ENCODE data around the gene NCF2. TPM values are rescaled to one million over a fixed set of nuclear protein-coding genes. Genes with fewer than 3 reads are reported as not detected.

NCF2 gene
- polyA plus RNA-seq, 1 experiment, result 0.43 TPM

GRCh38 chr1:183552891-183553290 lies 37.4 kb downstream of the NCF2 start:
- H3K27ac ChIP-seq (ENCODE audit: low read depth, low read length), result no peak overlapping the region
- CTCF ChIA-PET, result no interaction called here

GRCh38 chr1:183552441-183552840 lies 37.8 kb downstream of the NCF2 start:
- no peak for TF ChIP-seq CTCF (IDR thresholded peaks at IDR 0.05; ENCODE audit: low read depth, low read length)
- no peaks in the 10 kb centered on the region for H3K27me3 ChIP-seq (ENCODE audit: control insufficient read depth, insufficient read depth, low read length)
- no peak overlapping the region for H3K4me3 ChIP-seq (ENCODE audit: low read depth, low read length)
- no peak overlapping the region for H3K27ac ChIP-seq (ENCODE audit: low read depth, low read length)
- CTCF ChIA-PET, result no interaction called here
- POLR2A ChIA-PET, result no interaction called here
- H3K9me3 ChIP-seq (ENCODE audit: control insufficient read depth, insufficient read depth, low read length), result no peaks in the 10 kb centered on the region
- no peak for DNase-seq (ENCODE audit: low read depth, low spot score)

More at GRCh38 chr1:183552891-183553290, 37.4 kb downstream of the NCF2 start:
- POLR2A ChIA-PET, result no interaction called here
- TF ChIP-seq CTCF (IDR thresholded peaks at IDR 0.05; ENCODE audit: low read depth, low read length), result no peak
- Histone ChIP-seq H3K27me3 (ENCODE audit: control insufficient read depth, insufficient read depth, low read length) (no peaks in the 10 kb centered on the region), H3K9me3 (ENCODE audit: control insufficient read depth, insufficient read depth, low read length) (no peaks in the 10 kb centered on the region), H3K4me3 (ENCODE audit: low read depth, low read length) (no peak overlapping the region)
- no peak for DNase-seq (ENCODE audit: low read depth, low spot score)

- CTCF ChIA-PET, result no interaction called here
- Histone ChIP-seq H3K9me3 (ENCODE audit: control insufficient read depth, insufficient read depth, low read length) (no peaks in the 10 kb centered on the region), H3K4me3 (ENCODE audit: low read depth, low read length) (no peak overlapping the region), H3K27me3 (ENCODE audit: control insufficient read depth, insufficient read depth, low read length) (no peaks in the 10 kb centered on the region), H3K27ac (ENCODE audit: low read depth, low read length) (no peak overlapping the region)
- POLR2A ChIA-PET, result no interaction called here
- no peak for DNase-seq (ENCODE audit: low read depth, low spot score)
- no peak for TF ChIP-seq CTCF (IDR thresholded peaks at IDR 0.05; ENCODE audit: low read depth, low read length)
Observed at GRCh38 chr1:183551924-183552323, 38.3 kb downstream of the NCF2 start.

GRCh38 chr1:183550915-183551314 lies 39.3 kb downstream of the NCF2 start:
- CTCF ChIA-PET, result no interaction called here
- no peak for TF ChIP-seq CTCF (IDR thresholded peaks at IDR 0.05; ENCODE audit: low read depth, low read length)
- H3K27ac ChIP-seq (ENCODE audit: low read depth, low read length), result no peak overlapping the region
- H3K27me3 ChIP-seq (ENCODE audit: control insufficient read depth, insufficient read depth, low read length), result no peaks in the 10 kb centered on the region
- DNase-seq (ENCODE audit: low read depth, low spot score), result no peak
- no peak overlapping the region for H3K4me3 ChIP-seq (ENCODE audit: low read depth, low read length)
- no peaks in the 10 kb centered on the region for H3K9me3 ChIP-seq (ENCODE audit: control insufficient read depth, insufficient read depth, low read length)
- POLR2A ChIA-PET, result no interaction called here

GRCh38 chr1:183548116-183548515 lies 42.1 kb downstream of the NCF2 start:
- H3K9me3 ChIP-seq (ENCODE audit: control insufficient read depth, insufficient read depth, low read length), result no peaks in the 10 kb centered on the region
- TF ChIP-seq CTCF (IDR thresholded peaks at IDR 0.05; ENCODE audit: low read depth, low read length), result no peak
- DNase-seq (ENCODE audit: low read depth, low spot score), result no peak
- H3K27ac ChIP-seq (ENCODE audit: low read depth, low read length), result no peak overlapping the region
- no peaks in the 10 kb centered on the region for H3K27me3 ChIP-seq (ENCODE audit: control insufficient read depth, insufficient read depth, low read length)
- POLR2A ChIA-PET, result no interaction called here
- no peak overlapping the region for H3K4me3 ChIP-seq (ENCODE audit: low read depth, low read length)
- CTCF ChIA-PET, result no interaction called here

Measured in AG04450 (cell line).